GM10266 (cell line): ENCODE results near the gene NCBP1.

Experiments used
- DNase-seq: peaks from one replicate; pipeline ENCODE4 v3.0.0; 2012; ENCODE audit errors: extremely low spot score
- CTCF ChIP-seq: IDR thresholded peaks from 2 replicates; pipeline ENCODE4 v1.5.1; 2012; ENCODE audit warnings: mild to moderate bottlenecking, low read depth; ENCODE audit not compliant: control insufficient read depth, insufficient read depth; ENCODE audit errors: missing control alignments

The NCBP1 gene

GRCh38 chr9:97675655-97676054, 42.0 kb downstream of the NCBP1 start:
- TF ChIP-seq CTCF = no peak
- no peak for DNase-seq

GRCh38 chr9:97682242-97682641, 48.6 kb downstream of the NCBP1 start:
- DNase-seq = no peak
- TF ChIP-seq CTCF = no peak

GRCh38 chr9:97688654-97689053, 55.0 kb downstream of the NCBP1 start:
- no peak for DNase-seq
- no peak for TF ChIP-seq CTCF

GRCh38 chr9:97689401-97690180, 56.0 kb downstream of the NCBP1 start:
- TF ChIP-seq CTCF = no peak
- no peak for DNase-seq

GRCh38 chr9:97694769-97695168, 61.1 kb downstream of the NCBP1 start:
- DNase-seq = no peak
- no peak for TF ChIP-seq CTCF

GRCh38 chr9:97695390-97695789, 61.8 kb downstream of the NCBP1 start:
- DNase-seq = no peak
- TF ChIP-seq CTCF = no peak

- TF ChIP-seq CTCF = no peak
- no peak for DNase-seq
Observed at GRCh38 chr9:97695995-97696802, 62.6 kb downstream of the NCBP1 start.
